ENCODE results near the gene SAMD11.
A peak's percentile ranks its signal among the peaks of the same experiment; 100 is the strongest.
"Not testable (repeated sequence)": the region's sequence is repeated elsewhere in the genome, so short reads cannot be mapped to it uniquely, and the experiment has no call there.

Gene SAMD11

GRCh38 chr1:923131-923990, at the start of gene SAMD11:
Gene SAMD11 (plus strand): TSS chr1:923923. CDS start chr1:924432, 509 bp downstream.
- DNase-seq (ENCODE audit: low read depth), result peak; percentile 63

DNA sequence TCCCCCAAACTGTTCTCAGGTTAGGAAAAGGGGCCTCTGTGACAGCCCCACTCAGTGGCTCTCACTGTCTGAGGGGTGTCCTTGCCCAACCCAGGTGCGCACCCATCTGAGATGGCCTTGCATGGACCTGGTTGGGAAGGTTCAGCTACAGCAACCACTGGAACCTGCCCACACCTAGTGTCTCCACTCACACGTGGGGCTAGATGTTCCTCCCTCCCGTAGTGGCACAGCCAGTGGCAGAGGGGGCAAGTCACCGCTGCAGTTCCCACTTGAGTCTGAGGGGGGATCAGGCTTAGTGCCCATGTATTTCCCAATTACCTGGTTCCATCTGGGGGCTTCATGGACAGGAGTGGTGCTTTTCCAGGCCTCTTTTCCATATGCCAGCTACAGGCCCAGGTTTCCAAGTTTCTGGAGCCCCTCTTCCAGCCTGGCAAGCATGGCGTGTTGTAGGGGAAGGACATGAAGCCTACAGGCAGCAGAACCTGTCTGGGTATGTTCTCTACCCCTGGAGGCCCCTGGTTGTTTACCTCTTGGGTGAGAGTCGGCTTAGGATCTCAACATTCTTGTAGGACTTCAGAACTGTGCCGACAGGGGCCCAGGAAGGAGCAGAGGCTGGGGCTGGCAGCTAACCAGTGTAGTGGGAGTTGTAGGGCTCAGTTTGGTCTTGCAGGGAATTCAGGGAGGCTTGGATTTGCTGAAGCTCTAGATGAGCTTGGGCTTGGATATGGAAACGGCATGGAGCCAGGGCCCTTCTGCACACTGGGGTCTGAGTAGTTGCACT, 47.1 kb upstream of the SAMD11 start:
- DNase-seq (ENCODE audit: low read depth), result not testable (repeated sequence)

- DNase-seq (ENCODE audit: low read depth), result not testable (repeated sequence)
These were observed 46.3 kb upstream of the SAMD11 start for GRCh38 chr1:877209-877986.

GRCh38 chr1:880511-880910, 43.2 kb upstream of the SAMD11 start:
- DNase-seq (ENCODE audit: low read depth), result not testable (repeated sequence)

- not testable (repeated sequence) for DNase-seq (ENCODE audit: low read depth)
These were observed 42.8 kb upstream of the SAMD11 start for GRCh38 chr1:880915-881314.

GRCh38 chr1:886311-886710, 37.4 kb upstream of the SAMD11 start:
- DNase-seq (ENCODE audit: low read depth), result no peak

DNA sequence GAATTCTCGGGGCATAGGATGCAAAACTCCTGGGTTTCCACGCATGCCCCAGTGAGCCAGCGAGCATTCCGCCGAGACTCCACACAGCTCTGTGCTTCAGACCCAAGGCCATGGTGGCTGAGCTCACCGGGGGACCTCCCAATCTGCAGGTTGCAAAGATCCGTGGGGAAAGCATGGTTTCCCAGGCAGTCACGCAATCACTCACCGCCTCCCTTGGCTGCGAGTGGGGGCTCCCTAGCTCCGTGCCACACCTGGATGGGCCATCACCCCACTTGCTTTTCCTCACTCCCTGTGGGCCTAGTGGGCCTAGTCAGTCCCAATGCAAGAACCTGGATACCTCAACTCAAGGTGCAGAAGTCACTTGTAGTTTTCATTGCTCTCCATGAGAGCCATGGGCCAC, 37.0 kb upstream of the SAMD11 start:
- DNase-seq (ENCODE audit: low read depth), result no peak

- no peak for DNase-seq (ENCODE audit: low read depth)
These were observed 35.4 kb upstream of the SAMD11 start for GRCh38 chr1:888297-888696.

DNA sequence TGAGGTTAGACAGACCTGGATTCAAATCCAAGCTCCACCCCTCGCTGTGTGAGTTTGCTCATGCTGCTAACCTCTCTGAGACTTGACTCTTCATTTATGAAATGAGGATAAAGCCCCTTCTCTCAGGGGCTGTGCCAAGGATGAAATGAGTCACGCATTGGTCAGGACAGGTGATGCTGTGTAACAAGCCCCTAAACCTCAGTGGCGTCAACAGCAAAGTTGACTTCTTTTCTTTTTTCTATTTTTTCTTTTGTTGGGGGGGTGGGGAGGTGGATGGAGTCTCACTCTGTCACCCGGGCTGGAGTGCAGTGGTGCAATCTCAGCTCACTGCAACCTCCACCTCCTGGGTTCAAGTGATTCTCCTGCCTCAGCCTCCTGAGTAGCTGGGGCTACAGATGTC, 33.9 kb upstream of the SAMD11 start:
- DNase-seq (ENCODE audit: low read depth), result not testable (repeated sequence)

DNA sequence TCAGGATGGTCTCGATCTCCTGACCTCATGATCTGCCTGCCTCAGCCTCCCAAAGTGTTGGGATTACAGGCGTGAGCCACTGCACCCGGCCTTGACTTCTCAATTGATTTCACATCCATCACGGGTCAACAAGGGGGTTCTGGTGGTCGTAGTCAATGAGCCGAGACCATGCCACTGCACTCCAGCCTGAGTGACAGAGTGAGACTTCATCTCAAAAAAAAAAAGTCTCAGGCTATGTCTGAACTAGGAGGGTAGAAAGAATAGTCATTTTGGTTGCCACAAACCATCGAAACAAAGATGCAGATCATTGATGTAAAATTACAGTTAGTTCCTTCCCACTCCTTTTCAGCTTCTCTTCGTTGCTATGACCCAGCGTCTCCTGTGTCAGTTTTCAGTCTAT, 33.5 kb upstream of the SAMD11 start:
- DNase-seq (ENCODE audit: low read depth), result not testable (repeated sequence)

- no peak for DNase-seq (ENCODE audit: low read depth)
These were observed 33.1 kb upstream of the SAMD11 start for GRCh38 chr1:890661-891060.

- no peak for DNase-seq (ENCODE audit: low read depth)
These were observed 26.5 kb upstream of the SAMD11 start for GRCh38 chr1:897226-897625.

- not testable (repeated sequence) for DNase-seq (ENCODE audit: low read depth)
These were observed 25.8 kb upstream of the SAMD11 start for GRCh38 chr1:897951-898350.

DNA sequence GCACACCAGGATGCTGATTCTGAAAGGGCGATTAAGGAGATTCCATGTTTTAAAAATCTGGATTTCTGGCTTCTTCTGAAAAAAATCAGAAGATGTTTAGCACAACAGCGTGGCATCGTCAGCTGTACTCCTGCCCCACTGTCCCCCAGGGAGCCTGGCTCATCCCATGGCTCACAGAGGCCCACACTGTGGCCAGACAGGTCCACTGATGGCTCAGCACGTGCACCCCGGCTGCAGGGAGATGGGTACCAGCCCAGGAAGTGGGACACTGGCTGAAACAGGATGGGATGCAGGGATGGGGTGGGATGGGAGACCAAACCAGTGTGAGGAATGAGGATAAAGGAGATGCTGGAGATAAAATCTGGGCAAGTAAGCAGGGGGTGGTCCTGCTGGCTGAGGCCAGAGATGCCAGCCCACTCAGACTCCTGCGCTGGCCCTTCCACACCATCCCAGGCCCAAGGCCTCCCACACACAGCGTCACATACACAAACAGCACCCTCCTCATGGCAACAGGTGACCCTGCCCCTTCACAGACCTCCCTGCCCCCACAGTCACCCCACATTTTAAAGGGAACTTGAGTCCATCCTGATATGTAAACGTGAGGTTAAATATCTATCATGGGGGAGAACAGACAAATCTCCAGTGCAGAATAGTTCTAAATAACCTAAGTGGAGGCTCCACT, 23.9 kb upstream of the SAMD11 start:
- DNase-seq (ENCODE audit: low read depth), result no peak

GRCh38 chr1:901108-901859, 22.4 kb upstream of the SAMD11 start:
- DNase-seq (ENCODE audit: low read depth), result no peak

DNA sequence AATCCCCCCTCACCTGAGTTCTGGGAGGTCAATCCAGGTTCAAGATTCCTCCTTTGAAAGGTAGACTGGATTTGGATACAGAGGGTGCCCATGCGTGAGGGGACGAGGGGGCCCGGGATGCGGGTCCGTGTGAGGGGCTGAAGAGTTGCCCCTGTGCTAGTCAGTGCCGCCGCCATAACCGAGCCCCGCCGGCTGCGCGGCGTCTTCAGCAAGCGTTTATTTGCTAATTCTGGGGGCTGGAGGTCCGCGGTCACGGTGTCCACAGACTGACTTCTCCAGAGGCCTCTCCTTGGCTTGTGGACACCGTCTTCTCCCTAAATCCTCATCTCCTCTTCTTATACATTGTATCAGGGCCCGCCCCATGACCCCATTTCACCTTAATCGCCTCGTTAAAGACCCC, 20.9 kb upstream of the SAMD11 start:
- no peak for DNase-seq (ENCODE audit: low read depth)

DNA sequence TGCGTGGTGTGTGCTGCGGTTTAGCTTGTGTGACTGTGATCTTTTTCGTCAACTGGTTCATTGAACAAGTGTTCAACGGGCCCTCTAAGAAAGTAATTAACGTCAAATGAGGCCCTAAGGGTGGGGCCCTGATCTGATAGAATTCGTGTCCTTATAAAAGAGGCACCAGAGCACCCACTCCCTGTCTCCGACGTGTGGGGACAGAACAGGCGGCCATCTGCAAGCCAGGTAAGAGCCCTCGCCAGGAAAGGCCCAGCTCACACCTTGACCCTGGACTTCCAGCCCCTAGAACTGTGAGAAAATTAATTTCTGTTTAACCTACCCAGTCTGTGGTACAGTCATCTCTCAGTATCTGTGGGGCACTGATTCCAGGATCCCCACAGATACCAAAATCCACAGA, 20.4 kb upstream of the SAMD11 start:
- no peak for DNase-seq (ENCODE audit: low read depth)

DNA sequence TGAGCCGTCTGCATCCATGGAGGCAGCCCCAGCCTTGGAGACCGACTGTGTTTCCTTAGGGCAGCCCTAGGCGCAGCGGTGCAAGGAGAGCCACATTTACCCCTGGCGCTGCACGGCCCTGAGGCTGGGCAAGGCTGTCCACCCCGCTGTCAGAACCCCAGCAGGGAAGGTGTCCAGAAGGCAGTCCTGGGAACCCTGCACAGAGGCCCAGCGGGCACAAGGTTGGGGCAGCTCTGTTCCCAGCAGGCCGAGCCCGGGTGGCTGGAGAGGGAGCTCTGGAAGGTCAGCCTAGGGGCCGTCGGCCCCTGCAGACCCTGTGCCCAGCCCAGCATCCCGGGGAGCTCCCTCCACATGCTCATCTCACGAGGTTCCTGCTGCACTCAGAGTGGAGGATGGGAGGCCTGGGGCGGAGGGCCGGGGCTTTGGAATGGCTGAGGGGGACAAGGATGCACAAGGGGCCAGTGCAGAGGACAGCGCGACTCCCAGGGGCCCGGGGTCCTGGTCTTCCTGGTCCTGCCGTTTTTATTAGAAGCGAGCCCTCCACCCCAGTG, 19.9 kb upstream of the SAMD11 start:
- no peak for DNase-seq (ENCODE audit: low read depth)

DNA sequence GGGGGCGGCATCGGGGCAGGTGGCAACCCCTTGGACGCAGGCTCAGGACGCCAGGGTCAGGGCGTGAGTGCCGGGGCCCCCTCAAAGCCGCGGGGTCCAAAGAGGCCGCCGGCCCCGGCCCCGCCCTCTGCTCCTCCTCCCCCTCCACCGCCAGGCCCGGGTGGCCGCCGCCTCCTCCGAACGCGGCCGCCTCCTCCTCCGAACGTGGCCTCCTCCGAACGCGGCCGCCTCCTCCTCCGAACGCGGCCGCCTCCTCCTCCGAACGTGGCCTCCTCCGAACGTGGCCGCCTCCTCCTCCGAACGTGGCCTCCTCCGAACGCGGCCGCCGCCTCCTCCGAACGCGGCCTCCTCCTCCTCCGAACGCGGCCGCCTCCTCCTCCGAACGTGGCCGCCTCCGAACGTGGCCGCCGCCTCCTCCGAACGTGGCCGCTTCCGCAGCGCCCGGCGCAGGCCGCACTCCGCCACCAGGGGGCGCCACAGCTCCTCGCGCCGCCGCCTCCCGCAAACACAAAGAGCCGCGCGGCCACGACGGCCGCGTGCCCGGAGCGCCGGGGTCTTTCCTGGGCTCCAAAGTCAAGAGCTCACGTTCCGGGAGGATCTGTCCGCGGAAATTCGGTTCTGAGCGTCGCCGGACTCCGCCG, 19.3 kb upstream of the SAMD11 start:
- DNase-seq (ENCODE audit: low read depth), result peak; percentile 79

DNA sequence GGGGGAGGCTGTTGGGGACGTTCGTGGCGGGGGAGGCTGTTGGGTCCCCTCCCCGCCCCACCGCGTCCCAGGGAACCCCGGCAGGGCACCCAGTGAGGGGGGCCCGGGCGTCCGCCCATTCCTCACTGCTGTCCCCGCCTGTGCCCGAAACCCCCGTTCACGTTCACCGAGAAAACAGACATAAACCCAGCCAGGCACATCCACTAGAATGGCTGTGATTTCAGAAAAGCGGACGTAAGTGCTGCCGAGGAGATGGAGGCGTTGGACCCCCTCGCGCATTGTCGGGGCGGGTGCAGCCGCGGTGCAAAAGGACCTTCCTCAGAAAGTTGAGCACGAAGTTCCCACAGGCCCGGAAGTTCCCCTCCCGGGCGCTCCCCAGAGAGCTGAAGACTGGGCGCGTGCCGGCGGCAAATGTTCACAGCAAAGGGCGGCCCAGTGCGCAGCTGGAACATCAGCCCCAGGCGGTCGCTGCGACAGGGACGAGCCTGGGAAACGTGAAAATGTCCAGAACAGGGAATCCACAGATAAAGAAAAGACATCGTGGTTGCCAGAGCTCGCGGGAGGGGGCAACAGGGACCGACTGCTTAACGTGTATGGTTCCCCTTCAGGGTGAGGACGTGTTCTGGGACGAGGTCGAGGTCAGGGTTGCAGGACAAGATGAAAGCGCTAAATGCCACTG, 18.5 kb upstream of the SAMD11 start:
- DNase-seq (ENCODE audit: low read depth), result no peak

Data from activated T-cell treated with anti-CD3 and anti-CD28 coated beads for 1 hour (primary cell).